Activated T-cell treated with anti-CD3 and anti-CD28 coated beads for 4 hours (primary cell): Measurements from ENCODE around the gene USP48.
"Not testable (repeated sequence)": the region's sequence is repeated elsewhere in the genome, so short reads cannot be mapped to it uniquely, and the experiment has no call there.

Experiments
- DNase-seq: peaks from one replicate; pipeline ENCODE4 v3.0.0-alpha.2; 2020

Gene USP48

GRCh38 chr1:21633141-21633755 lies 149.7 kb downstream of the USP48 start:
- no peak for DNase-seq

- no peak for DNase-seq
Observed at GRCh38 chr1:21631944-21632887, 150.7 kb downstream of the USP48 start.

GRCh38 chr1:21631590-21631943 lies 151.4 kb downstream of the USP48 start:
- not testable (repeated sequence) for DNase-seq

- no peak for DNase-seq
Observed at GRCh38 chr1:21630571-21631343, 152.2 kb downstream of the USP48 start.

GRCh38 chr1:21629971-21630370 lies 153.0 kb downstream of the USP48 start:
- DNase-seq, result no peak

GRCh38 chr1:21628798-21629393 lies 154.1 kb downstream of the USP48 start:
- DNase-seq, result no peak
